HG02678 (cell line): ENCODE results near the gene MAN2A1.
A peak's percentile ranks its signal among the peaks of the same experiment; 100 is the strongest.

ENCODE experiments used
- ATAC-seq: cut with Tn5 transposase; IDR thresholded peaks from one replicate; pipeline ENCODE4 v1.9.1; 2021; ENCODE audit warnings: mild to moderate bottlenecking, moderate library complexity; ENCODE audit not compliant: unreplicated experiment

Gene MAN2A1

GRCh38 chr5:109678447-109678846, 11.3 kb upstream of the MAN2A1 start:
- no peak for ATAC-seq

GRCh38 chr5:109681763-109682162, 8.0 kb upstream of the MAN2A1 start:
- no peak for ATAC-seq

GRCh38 chr5:109682383-109682782, 7.3 kb upstream of the MAN2A1 start:
- ATAC-seq = no peak

- ATAC-seq = no peak
Measured at GRCh38 chr5:109685916-109686315, 3.8 kb upstream of the MAN2A1 start.

GRCh38 chr5:109688630-109688969, 1.1 kb upstream of the MAN2A1 start:
- no peak for ATAC-seq

- peak; percentile 75 for ATAC-seq
Measured at GRCh38 chr5:109688970-109689739, 572 bp upstream of the MAN2A1 start.

GRCh38 chr5:109690242-109690974, 681 bp downstream of the MAN2A1 start:
- ATAC-seq = peak; percentile 8

GRCh38 chr5:109690975-109691574, 1.3 kb downstream of the MAN2A1 start:
- peak; percentile 19 for ATAC-seq

- no peak for ATAC-seq
Measured at GRCh38 chr5:109691996-109692395, 2.3 kb downstream of the MAN2A1 start.

- ATAC-seq = no peak
Measured at GRCh38 chr5:109692852-109693251, 3.1 kb downstream of the MAN2A1 start.

GRCh38 chr5:109693535-109694400, 4.0 kb downstream of the MAN2A1 start:
- ATAC-seq = no peak

GRCh38 chr5:109694451-109694891, 4.7 kb downstream of the MAN2A1 start:
- no peak for ATAC-seq

- peak; percentile 53 for ATAC-seq
Measured at GRCh38 chr5:109695005-109695926, 5.5 kb downstream of the MAN2A1 start.

GRCh38 chr5:109697339-109697738, 7.6 kb downstream of the MAN2A1 start:
- no peak for ATAC-seq

- ATAC-seq = peak; percentile 36
Measured at GRCh38 chr5:109700516-109701153, 10.9 kb downstream of the MAN2A1 start.

- ATAC-seq = no peak
Measured at GRCh38 chr5:109701252-109701651, 11.5 kb downstream of the MAN2A1 start.

- no peak for ATAC-seq
Measured at GRCh38 chr5:109701792-109702191, 12.1 kb downstream of the MAN2A1 start.

- ATAC-seq = no peak
Measured at GRCh38 chr5:109703166-109703565, 13.4 kb downstream of the MAN2A1 start.

- no peak for ATAC-seq
Measured at GRCh38 chr5:109703829-109704228, 14.1 kb downstream of the MAN2A1 start.
